Epithelial cell of esophagus (primary cell): ENCODE data around the gene NEURL2.

Source experiments
- DNase-seq: peaks from one replicate; pipeline ENCODE4 v3.0.0; 2010; ENCODE audit warnings: low read depth
- H3K4me3 ChIP-seq: 2 replicates; pipeline ENCODE4 v1.5.1; 2011; ENCODE audit warnings: mild to moderate bottlenecking, low read length, control low read depth
- CTCF ChIP-seq: IDR thresholded peaks from 2 replicates; pipeline ENCODE4 v1.5.1; 2011; ENCODE audit warnings: low read depth, mild to moderate bottlenecking, low read length, control low read depth, inconsistent platforms; ENCODE audit not compliant: insufficient read depth; ENCODE audit errors: missing control alignments

Gene NEURL2

GRCh38 chr20:45890985-45891983 is at the start of gene NEURL2, which contains the start of gene CTSA:
Gene NEURL2 (minus strand): TSS chr20:45891208. CDS start chr20:45890991, 217 bp downstream.
Gene CTSA (plus strand): TSS chr20:45891335. CDS start chr20:45891569, 234 bp downstream.
- DNase-seq = peak; percentile 89
- no peak for TF ChIP-seq CTCF
- H3K4me3 ChIP-seq = peak within 1 kb of the TSS; percentile 89

GRCh38 chr20:45940469-45940868 is 49.5 kb upstream of the NEURL2 start:
- no peak overlapping the region for H3K4me3 ChIP-seq
- no peak for DNase-seq
- no peak for TF ChIP-seq CTCF

- no peak for TF ChIP-seq CTCF
- H3K4me3 ChIP-seq = no peak overlapping the region
- peak; percentile 41 for DNase-seq
These were observed 49.0 kb upstream of the NEURL2 start for GRCh38 chr20:45940053-45940452.

DNA sequence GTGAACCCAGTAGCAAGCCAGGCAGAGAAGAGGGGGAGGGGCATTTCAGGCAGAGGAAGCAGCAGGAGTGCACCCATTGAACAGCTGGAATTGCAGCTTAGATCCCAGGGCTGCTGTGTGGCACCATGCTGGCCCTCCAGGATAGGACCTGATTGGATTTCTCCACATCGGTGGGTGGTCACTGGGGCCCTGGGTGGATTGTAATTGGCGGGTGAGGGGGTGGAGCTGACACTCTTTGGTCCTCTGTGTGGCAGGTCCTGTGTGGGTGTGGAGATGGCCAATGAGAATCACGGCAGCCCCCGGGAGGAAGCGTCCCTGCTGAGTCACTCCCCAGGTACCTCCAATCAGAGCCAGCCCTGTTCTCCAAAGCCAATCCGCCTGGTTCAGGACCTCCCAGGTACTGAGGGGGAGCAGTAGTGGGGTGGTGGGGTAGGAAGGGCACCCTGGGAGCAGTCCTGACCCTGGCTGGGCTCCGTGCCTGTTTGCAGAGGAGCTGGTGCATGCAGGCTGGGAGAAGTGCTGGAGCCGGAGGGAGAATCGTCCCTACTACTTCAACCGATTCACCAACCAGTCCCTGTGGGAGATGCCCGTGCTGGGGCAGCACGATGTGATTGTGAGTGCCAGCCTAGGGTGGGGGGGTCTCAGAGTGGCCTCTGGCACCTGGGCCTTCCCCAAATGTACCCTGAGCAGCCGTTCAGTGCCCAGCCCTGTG is 47.9 kb upstream of the NEURL2 start:
- no peak overlapping the region for H3K4me3 ChIP-seq
- TF ChIP-seq CTCF = no peak
- DNase-seq = no peak

GRCh38 chr20:45937765-45938164 is 46.8 kb upstream of the NEURL2 start:
- no peak for DNase-seq
- H3K4me3 ChIP-seq = no peak overlapping the region
- no peak for TF ChIP-seq CTCF

DNA sequence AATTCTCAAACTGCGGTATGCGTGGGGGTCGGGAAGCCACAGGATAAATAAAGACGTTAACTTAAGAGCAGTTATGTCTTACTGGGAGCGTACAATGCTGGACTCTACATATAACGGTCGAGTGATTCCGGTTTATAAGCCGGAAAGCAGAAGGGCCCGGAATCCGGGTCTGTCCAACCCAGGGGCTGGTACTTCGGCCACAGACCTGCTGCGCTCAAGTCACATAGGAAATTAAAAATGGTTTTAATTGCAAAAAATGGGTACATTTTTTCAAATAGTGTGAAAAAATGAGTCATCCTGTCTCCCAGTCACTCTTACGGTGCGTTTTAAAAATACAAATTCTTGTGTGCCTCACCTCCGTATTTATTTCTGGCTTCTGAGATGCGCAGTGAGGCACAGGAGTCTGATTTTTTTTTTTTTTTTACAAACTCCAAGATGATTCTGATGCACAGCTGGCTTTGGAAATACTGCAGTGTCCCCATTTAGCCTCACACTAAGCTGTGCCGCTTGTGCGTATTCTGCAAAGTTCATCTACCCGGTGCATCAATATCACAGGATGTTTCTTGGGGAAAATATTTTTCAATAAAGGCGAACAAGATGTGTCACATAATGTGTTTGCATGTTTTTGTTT is 44.5 kb upstream of the NEURL2 start:
- peak overlapping the region; percentile 95 for H3K4me3 ChIP-seq
- DNase-seq = no peak
- no peak for TF ChIP-seq CTCF
